GM20431 (cell line): Measurements from ENCODE around the gene MRPS6.

Experiments
- in situ Hi-C: fragments of 300-500 bp; cut with MseI, MboI; formaldehyde crosslinking; loops from one replicate; pipeline ENCODE4 v1.15.0; 2020; ENCODE audit warnings: low sequenced_read_pairs; ENCODE audit not compliant: unreplicated experiment

The MRPS6 gene

GRCh38 chr21:34092262-34092921 is 19.0 kb downstream of the MRPS6 start:
- in situ Hi-C loops, result loop anchor here (25.0 kb wide), 1 partner anchor 155 kb away; no protein-coding TSS in a partner anchor

GRCh38 chr21:34093083-34093482 is 19.7 kb downstream of the MRPS6 start:
- in situ Hi-C loops, result loop anchor here (25.0 kb wide), 1 partner anchor 156 kb away; no protein-coding TSS in a partner anchor

GRCh38 chr21:34094949-34095348 is 21.6 kb downstream of the MRPS6 start:
- in situ Hi-C loops, result loop anchor here (25.0 kb wide), 1 partner anchor 158 kb away; no protein-coding TSS in a partner anchor

GRCh38 chr21:34097442-34097841 is 24.1 kb downstream of the MRPS6 start:
- in situ Hi-C loops, result loop anchor here (25.0 kb wide), 1 partner anchor 160 kb away; no protein-coding TSS in a partner anchor

- in situ Hi-C loops, result no loop called here
These were observed 27.0 kb downstream of the MRPS6 start for GRCh38 chr21:34100337-34100736.

- in situ Hi-C loops, result no loop called here
These were observed 27.4 kb downstream of the MRPS6 start for GRCh38 chr21:34100790-34101189.

- in situ Hi-C loops, result no loop called here
These were observed 32.7 kb downstream of the MRPS6 start for GRCh38 chr21:34105947-34106541.

GRCh38 chr21:34107606-34108005 is 34.2 kb downstream of the MRPS6 start:
- in situ Hi-C loops, result no loop called here

- in situ Hi-C loops, result no loop called here
These were observed 35.7 kb downstream of the MRPS6 start for GRCh38 chr21:34109075-34109474.

- in situ Hi-C loops, result no loop called here
These were observed 37.3 kb downstream of the MRPS6 start for GRCh38 chr21:34110594-34111202.

GRCh38 chr21:34112316-34113033 is 39.1 kb downstream of the MRPS6 start:
- in situ Hi-C loops, result no loop called here

GRCh38 chr21:34113842-34114241 is 40.5 kb downstream of the MRPS6 start:
- in situ Hi-C loops, result no loop called here

- in situ Hi-C loops, result no loop called here
These were observed 41.8 kb downstream of the MRPS6 start for GRCh38 chr21:34115160-34115559.

GRCh38 chr21:34116569-34116968 is 43.2 kb downstream of the MRPS6 start:
- in situ Hi-C loops, result no loop called here

GRCh38 chr21:34120867-34121266 is 47.5 kb downstream of the MRPS6 start:
- in situ Hi-C loops, result no loop called here

- in situ Hi-C loops, result no loop called here
These were observed 48.7 kb downstream of the MRPS6 start for GRCh38 chr21:34122047-34122446.

- in situ Hi-C loops, result no loop called here
These were observed 50.2 kb downstream of the MRPS6 start for GRCh38 chr21:34123609-34124008.

GRCh38 chr21:34126269-34126668 is 52.9 kb downstream of the MRPS6 start:
- in situ Hi-C loops, result no loop called here

- in situ Hi-C loops, result no loop called here
These were observed 53.3 kb downstream of the MRPS6 start for GRCh38 chr21:34126691-34127090.

GRCh38 chr21:34128124-34128523 is 54.7 kb downstream of the MRPS6 start:
- in situ Hi-C loops, result no loop called here

GRCh38 chr21:34128674-34129038 is 55.3 kb downstream of the MRPS6 start:
- in situ Hi-C loops, result no loop called here
